GM21576 (cell line): ENCODE results near the gene WDSUB1.
A peak's percentile ranks its signal among the peaks of the same experiment; 100 is the strongest.

ENCODE experiments used
- ATAC-seq: cut with Tn5 transposase; IDR thresholded peaks from one replicate; pipeline ENCODE4 v1.9.1; 2021; ENCODE audit warnings: mild to moderate bottlenecking, moderate library complexity; ENCODE audit not compliant: unreplicated experiment

The WDSUB1 gene

GRCh38 chr2:159199761-159200465 lies 86.6 kb downstream of the WDSUB1 start:
- ATAC-seq = no peak

GRCh38 chr2:159199236-159199635 lies 87.3 kb downstream of the WDSUB1 start:
- no peak for ATAC-seq

- ATAC-seq = no peak
Measured at GRCh38 chr2:159196393-159196925, 90.0 kb downstream of the WDSUB1 start.

- ATAC-seq = no peak
Measured at GRCh38 chr2:159195697-159196096, 90.8 kb downstream of the WDSUB1 start.

- ATAC-seq = no peak
Measured at GRCh38 chr2:159194241-159194640, 92.3 kb downstream of the WDSUB1 start.

- ATAC-seq = no peak
Measured at GRCh38 chr2:159193791-159194190, 92.7 kb downstream of the WDSUB1 start.

- no peak for ATAC-seq
Measured at GRCh38 chr2:159192371-159192918, 94.1 kb downstream of the WDSUB1 start.

- no peak for ATAC-seq
Measured at GRCh38 chr2:159188449-159188848, 98.1 kb downstream of the WDSUB1 start.

- ATAC-seq = no peak
Measured at GRCh38 chr2:159187106-159187505, 99.4 kb downstream of the WDSUB1 start.

GRCh38 chr2:159186462-159186861 lies 100.0 kb downstream of the WDSUB1 start:
- peak; percentile 42 for ATAC-seq
